Pancreas (tissue), 10 donors: ENCODE results near the gene COL5A3. TPM values are rescaled to one million over a fixed set of nuclear protein-coding genes. Genes with fewer than 3 reads are reported as not detected.
"Not testable (repeated sequence)": the region's sequence is repeated elsewhere in the genome, so short reads cannot be mapped to it uniquely, and the experiment has no call there.

Experiments
- ATAC-seq, 4 donors: fragments of 200-7000 bp; cut with Tn5 transposase; one replicate each; pipeline versions ENCODE4 v1.8.0 to v1.9.1; 2020; ENCODE audit warnings: mild to moderate bottlenecking in 4 of 4, moderate library complexity in 4 of 4
- DNase-seq, 6 donors: peaks; one replicate each; pipeline ENCODE4 v3.0.0-alpha.2; 2020
- FAIRE-seq: peaks from 2 replicates; lab custom pipeline; 2012; peaks lifted over from hg19 to GRCh38; lab: Jason Lieb, UNC
- H3K27ac ChIP-seq, 4 donors: fragments of 200-600 bp; sonication (generic); 1 replicate in 3 of 4; 2 replicates in 1 of 4; pipeline versions ENCODE4 v1.5.0 to v1.8.0; 2020
- H3K27me3 ChIP-seq, 4 donors: fragments of 200-600 bp; one replicate each; pipeline ENCODE4 v1.8.0; 2021
- H3K36me3 ChIP-seq, 3 donors: fragments of 200-600 bp; sonication (generic) in 1 of 3; one replicate each; pipeline versions ENCODE4 v1.5.0 to v1.8.0; 2020 to 2021
- H3K4me1 ChIP-seq, 3 donors: fragments of 200-600 bp; one replicate each; pipeline ENCODE4 v1.8.0; 2021
- H3K4me3 ChIP-seq, 4 donors: fragments of 200-600 bp; sonication (generic) in 2 of 4; one replicate each; pipeline versions ENCODE4 v1.5.0 to v1.8.0; 2020 to 2021
- H3K9me3 ChIP-seq, 4 donors: fragments of 200-600 bp; one replicate each; pipeline ENCODE4 v1.8.0; 2021
- WGBS, 2 donors: extraction: QIAGEN DNeasy Blood & Tissue Kit; methylation state at CpG; one replicate each; pipeline ENCODE4 v1.1.7; 2013; 5-methylcytosine and 5-hydroxymethylcytosine counted together
- intact Hi-C, 3 donors: fragments of 100-400 bp; cut with DNase I; formaldehyde crosslinking; loops; one replicate each; pipeline versions ENCODE4 v1.11.1 to v1.14.2; 2022
- polyA plus RNA-seq, 2 donors: library from polyadenylated mRNA; stranded (reverse); fragments of 200-250 nt; gene quantifications; one replicate each; pipeline ENCODE4 v1.2.3, GENCODE V29; 2013
- total RNA-seq, 6 donors: library from RNA; stranded (reverse); fragmentation: NEBNext Ultra II Directional in 4 of 6; extraction: Animal tissue kit (Norgen Biotek cat#: 25700) in 4 of 6; gene quantifications; one replicate each; pipeline versions ENCODE4 v1.2.1 to v1.2.4, GENCODE V29; 2021 to 2023
- TF ChIP-seq, protein P1 (sequence below), 4 donors: fragments of 200-600 bp; sonication (generic) in 3 of 4; IDR thresholded peaks; one replicate each; pipeline versions ENCODE4 v1.5.0 to v1.8.0; 2021; ENCODE audit warnings: antibody characterized with exemption in 4 of 4
- donor health status: healthy with polysubstance abuse.
- donor health status: DM: no; HTN: no; CAD: no; lungs with moderate emphysema.
- donor health status: DM: no; HTN: no; CAD: no.
- donor health status: control.
- donor health status: control.
- donor health status: Bipolar disorder and iron deficiency.
- donor health status: DM: yes; HTN: yes; CAD: no.
- donor health status: DM: no; HTN: no; CAD: no.
- donor health status: DM: no; HTN: no; CAD: no.
- donor health status: DM: yes; HTN: yes; CAD: no.

COL5A3 gene
- total and polyA plus RNA-seq, 8 donors: 1.0 to 8.7 (median 2.8) TPM

DNA sequence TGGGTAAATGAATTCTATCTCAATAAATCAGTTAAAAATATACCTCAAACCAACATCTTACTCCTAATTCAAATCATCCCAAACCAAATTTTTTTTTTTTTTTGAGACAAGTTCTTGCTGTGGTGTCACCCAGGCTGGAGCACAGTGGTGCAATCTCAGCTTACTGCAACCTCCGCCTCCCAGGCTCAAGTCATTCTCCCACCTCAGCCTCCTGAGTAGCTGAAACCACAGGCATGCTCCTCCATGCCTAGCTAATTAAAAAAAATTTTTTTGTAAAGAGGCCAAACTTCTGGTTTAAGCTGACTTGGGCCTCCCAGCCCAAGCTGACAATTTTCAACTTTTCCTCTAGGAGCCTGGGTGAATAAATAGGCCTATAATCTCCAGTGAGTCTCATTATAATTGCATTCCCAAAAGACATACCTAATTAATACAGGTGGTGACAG lies 51.9 kb downstream of the COL5A3 start:
- DNase-seq (no peak), FAIRE-seq (no peak), ATAC-seq (no peak)
- no peaks in the 10 kb centered on the region for H3K27me3 ChIP-seq
- no peak overlapping the region for H3K27ac ChIP-seq
- intact Hi-C loops: no loop called here
- no peaks in the 10 kb centered on the region for H3K36me3 ChIP-seq
- TF ChIP-seq, protein P1, sequence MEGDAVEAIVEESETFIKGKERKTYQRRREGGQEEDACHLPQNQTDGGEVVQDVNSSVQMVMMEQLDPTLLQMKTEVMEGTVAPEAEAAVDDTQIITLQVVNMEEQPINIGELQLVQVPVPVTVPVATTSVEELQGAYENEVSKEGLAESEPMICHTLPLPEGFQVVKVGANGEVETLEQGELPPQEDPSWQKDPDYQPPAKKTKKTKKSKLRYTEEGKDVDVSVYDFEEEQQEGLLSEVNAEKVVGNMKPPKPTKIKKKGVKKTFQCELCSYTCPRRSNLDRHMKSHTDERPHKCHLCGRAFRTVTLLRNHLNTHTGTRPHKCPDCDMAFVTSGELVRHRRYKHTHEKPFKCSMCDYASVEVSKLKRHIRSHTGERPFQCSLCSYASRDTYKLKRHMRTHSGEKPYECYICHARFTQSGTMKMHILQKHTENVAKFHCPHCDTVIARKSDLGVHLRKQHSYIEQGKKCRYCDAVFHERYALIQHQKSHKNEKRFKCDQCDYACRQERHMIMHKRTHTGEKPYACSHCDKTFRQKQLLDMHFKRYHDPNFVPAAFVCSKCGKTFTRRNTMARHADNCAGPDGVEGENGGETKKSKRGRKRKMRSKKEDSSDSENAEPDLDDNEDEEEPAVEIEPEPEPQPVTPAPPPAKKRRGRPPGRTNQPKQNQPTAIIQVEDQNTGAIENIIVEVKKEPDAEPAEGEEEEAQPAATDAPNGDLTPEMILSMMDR (IDR thresholded peaks at IDR 0.05): no peak
- no peak overlapping the region for H3K4me3 ChIP-seq
- no peaks in the 10 kb centered on the region for H3K9me3 ChIP-seq
- H3K4me1 ChIP-seq: no peaks in the 10 kb centered on the region
- WGBS, 2 donors: 87 to 89% methylated on average over 1 of the region's 1 CpG

DNA sequence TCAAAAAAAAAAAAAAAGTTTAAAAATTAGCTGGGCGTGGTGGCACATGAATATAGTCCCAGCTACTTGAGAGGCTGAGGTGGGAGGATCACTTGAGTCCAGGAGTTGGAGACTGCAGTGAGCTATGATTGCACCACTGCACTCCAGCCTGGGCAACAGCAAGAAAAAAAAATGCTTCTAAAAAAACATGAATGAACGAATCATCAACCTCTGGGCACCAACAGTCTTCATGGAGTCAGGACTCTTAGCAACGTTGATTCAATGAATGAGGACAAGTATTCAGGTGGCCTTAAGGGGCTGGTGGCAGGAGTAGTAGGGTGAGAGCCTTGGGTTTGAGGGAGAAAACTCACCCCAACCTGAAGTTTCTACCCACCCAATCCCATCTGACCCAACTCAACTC lies 53.3 kb downstream of the COL5A3 start:
- Histone ChIP-seq H3K4me3 (no peak overlapping the region), H3K27ac (no peak overlapping the region), H3K9me3 (no peaks in the 10 kb centered on the region), H3K36me3 (no peaks in the 10 kb centered on the region), H3K27me3 (no peaks in the 10 kb centered on the region), H3K4me1 (no peaks in the 10 kb centered on the region)
- TF ChIP-seq, protein P1 (IDR thresholded peaks at IDR 0.05): no peak
- intact Hi-C loops: no loop called here
- no peak for ATAC-seq
- 50 to 65% methylated on average over 3 of the region's 3 CpGs for WGBS, 2 donors
- no peak for FAIRE-seq
- no peak for DNase-seq

DNA sequence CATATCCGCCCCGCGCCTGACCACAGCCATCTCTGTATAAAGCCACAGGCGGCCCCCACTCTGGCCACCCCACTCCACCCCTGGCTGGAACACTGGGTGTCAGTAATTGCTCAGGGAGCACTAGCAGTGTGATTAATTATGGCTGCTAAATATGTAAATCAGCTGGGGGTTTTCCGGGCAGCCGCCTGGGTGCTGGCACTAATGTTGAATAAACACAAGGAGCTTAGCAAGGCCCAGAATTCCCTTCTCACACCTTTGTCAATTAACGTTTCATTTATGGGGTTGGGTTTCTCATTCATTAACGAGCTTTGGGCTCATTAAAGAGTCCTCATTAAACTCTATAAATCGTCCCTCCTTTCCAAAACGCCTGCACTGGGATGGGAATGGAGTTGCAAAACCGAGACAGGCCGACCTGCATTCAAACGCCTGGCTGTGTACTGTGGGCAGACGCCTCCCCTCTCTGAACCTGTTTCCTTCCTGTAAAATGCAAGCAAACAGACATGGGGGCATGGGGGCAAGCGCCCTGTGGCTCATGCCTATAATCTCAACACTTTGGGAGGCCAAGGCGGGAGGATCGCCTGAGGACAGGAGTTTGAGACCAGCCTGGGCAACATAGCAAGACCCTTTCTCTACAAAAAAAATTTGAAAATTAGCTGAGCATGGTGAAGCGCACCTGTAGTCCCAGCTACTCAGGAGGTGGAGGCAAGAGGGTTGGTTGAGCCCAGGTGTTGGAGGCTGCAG lies 56.3 kb downstream of the COL5A3 start:
- TF ChIP-seq, protein P1 (IDR thresholded peaks at IDR 0.05): no peak
- Histone ChIP-seq H3K4me1 (no peaks in the 10 kb centered on the region), H3K4me3 (no peak overlapping the region), H3K27ac (no peak overlapping the region), H3K9me3 (no peaks in the 10 kb centered on the region), H3K36me3 (no peaks in the 10 kb centered on the region), H3K27me3 (no peaks in the 10 kb centered on the region)
- no peak for ATAC-seq
- intact Hi-C loops: no loop called here
- DNase-seq: no peak
- FAIRE-seq: no peak
- WGBS, 2 donors: 60 to 65% methylated on average over 18 of the region's 18 CpGs

DNA sequence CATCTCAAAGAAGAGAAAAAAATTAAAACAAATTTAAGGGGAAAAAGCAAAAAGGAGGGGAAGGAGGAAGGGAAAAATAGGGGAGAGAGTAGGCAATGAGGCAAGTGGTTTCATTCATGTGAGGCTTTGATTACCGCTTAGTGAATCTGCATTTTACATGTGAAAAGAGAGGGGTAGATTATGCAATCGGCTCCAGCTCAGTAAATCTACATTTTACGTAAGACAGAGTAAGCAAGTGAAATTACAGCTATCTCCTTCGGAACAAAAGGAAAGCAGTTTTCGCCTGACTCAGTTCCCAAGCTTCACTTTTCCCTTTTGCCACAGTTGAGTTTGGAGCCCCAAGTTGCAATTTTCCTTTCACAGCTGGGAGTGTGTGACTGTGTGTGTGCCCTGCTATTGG lies 58.0 kb downstream of the COL5A3 start:
- no peak for ATAC-seq
- no peaks in the 10 kb centered on the region for H3K4me1 ChIP-seq
- no peak overlapping the region for H3K27ac ChIP-seq
- H3K27me3 ChIP-seq: no peaks in the 10 kb centered on the region
- no peak for FAIRE-seq
- intact Hi-C loops: no loop called here
- TF ChIP-seq, protein P1 (IDR thresholded peaks at IDR 0.05): no peak
- H3K4me3 ChIP-seq: no peak overlapping the region
- H3K9me3 ChIP-seq: no peaks in the 10 kb centered on the region
- 62 to 67% methylated on average over 5 of the region's 5 CpGs for WGBS, 2 donors
- no peak for DNase-seq
- H3K36me3 ChIP-seq: no peaks in the 10 kb centered on the region

DNA sequence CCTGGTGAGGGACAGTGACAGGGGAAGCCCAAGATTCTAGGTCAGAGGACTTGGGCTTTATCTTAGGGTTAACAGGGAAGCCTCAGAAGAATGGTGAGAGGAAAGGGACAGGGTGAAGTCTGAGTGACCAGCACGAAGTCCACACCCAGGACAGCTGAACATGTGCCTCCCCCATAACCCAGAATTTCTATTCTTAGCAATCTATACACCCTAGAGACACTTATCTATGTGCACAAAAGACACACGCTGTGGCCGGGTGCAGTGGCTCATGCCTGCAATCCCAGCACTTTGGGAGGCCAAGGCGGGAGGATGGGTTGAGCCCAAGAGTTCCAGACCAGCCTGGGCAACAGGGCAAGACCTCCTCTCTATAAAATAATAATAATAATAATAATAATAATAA lies 62.9 kb downstream of the COL5A3 start:
- 51 to 54% methylated on average over 4 of the region's 4 CpGs for WGBS, 2 donors
- no peaks in the 10 kb centered on the region for H3K4me1 ChIP-seq
- no peaks in the 10 kb centered on the region for H3K27me3 ChIP-seq
- no peak overlapping the region for H3K4me3 ChIP-seq
- DNase-seq: no peak
- TF ChIP-seq, protein P1 (IDR thresholded peaks at IDR 0.05): no peak
- H3K36me3 ChIP-seq: no peaks in the 10 kb centered on the region
- H3K27ac ChIP-seq: no peak overlapping the region
- FAIRE-seq: no peak
- ATAC-seq: no peak
- H3K9me3 ChIP-seq: no peaks in the 10 kb centered on the region
- intact Hi-C loops: loop anchor here in 1 of 3 donors (10.0 kb wide), 1 partner anchor 167 kb away; the partner anchor contains the start of genes EIF3G and P2RY11

DNA sequence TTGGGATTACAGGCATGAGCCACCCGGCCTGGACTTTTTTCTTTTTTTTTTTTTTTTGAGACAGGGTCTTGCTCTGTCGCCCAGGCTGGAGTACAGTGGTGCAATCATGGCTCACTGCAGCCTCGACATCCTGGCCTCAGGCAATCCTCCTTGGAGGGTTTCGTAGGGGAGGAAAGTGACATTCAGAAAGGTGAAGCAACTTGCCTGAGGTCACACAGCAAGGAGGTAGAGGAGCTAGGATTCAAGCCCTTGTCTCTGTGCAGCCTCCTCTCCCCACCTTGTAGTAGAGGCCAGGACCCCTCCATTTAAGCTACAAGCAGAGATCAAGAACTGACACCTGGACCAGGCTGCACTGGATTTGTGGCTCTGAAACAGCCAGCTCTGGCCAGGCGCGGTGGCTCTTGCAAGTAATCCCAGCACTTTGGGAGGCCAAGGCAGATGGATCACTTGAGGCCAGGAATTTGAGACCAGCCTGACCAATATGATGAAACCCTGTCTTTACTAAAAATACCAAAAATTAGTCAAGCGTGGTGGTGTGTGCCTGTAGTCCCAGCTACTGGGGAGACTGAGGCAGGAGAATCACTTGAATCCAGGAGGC lies 63.7 kb downstream of the COL5A3 start:
- WGBS, 2 donors: 73 to 76% methylated on average over 7 of the region's 7 CpGs
- intact Hi-C loops: loop anchor here in 1 of 3 donors (10.0 kb wide), 1 partner anchor 168 kb away; the partner anchor contains the start of genes EIF3G and P2RY11
- H3K27ac ChIP-seq, ATAC-seq, H3K27me3 ChIP-seq, H3K4me1 ChIP-seq, FAIRE-seq, H3K36me3 ChIP-seq, H3K4me3 ChIP-seq, H3K9me3 ChIP-seq, DNase-seq: not testable (repeated sequence)
